ENCODE measurements around the gene LYL1.
A peak's percentile ranks its signal among the peaks of the same experiment; 100 is the strongest.

The LYL1 gene

GRCh38 chr19:13128583-13128982 is 25.9 kb upstream of the LYL1 start:
- DNase-seq: peak; percentile 44

GRCh38 chr19:13127811-13128575 is 25.3 kb upstream of the LYL1 start:
- DNase-seq: no peak

GRCh38 chr19:13127051-13127450 is 24.4 kb upstream of the LYL1 start:
- no peak for DNase-seq

- DNase-seq: no peak
Measured at GRCh38 chr19:13122980-13123957, 20.6 kb upstream of the LYL1 start.

DNA sequence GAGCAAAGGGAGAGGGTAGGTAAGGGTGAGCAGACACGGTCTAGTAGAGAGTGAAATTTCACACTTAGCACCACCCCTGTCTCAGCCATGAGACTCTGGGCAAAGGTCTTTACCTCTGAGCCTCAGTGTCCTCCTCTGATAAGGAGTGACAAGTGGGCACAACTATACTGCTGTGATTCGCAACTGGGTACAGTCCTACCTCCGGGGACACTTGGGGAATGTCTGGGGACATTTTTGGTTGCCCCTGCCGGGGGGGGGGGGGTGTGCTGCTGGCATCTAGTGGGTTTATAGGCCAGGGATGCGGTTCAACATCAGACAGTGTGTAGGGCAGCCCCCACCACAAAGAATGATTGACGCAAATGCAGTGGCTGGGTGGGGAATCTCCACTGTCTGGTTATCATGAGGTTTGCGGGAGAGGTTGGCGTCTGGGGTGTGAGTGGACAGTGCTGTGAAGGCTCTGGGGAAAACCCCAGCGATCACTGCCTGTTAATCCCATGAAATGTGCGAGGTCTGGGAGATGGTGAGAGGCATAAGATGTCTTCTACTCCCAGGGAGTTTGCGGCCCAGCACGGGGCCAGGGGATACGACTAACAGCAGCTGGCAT is 19.7 kb upstream of the LYL1 start:
- no peak for DNase-seq

DNA sequence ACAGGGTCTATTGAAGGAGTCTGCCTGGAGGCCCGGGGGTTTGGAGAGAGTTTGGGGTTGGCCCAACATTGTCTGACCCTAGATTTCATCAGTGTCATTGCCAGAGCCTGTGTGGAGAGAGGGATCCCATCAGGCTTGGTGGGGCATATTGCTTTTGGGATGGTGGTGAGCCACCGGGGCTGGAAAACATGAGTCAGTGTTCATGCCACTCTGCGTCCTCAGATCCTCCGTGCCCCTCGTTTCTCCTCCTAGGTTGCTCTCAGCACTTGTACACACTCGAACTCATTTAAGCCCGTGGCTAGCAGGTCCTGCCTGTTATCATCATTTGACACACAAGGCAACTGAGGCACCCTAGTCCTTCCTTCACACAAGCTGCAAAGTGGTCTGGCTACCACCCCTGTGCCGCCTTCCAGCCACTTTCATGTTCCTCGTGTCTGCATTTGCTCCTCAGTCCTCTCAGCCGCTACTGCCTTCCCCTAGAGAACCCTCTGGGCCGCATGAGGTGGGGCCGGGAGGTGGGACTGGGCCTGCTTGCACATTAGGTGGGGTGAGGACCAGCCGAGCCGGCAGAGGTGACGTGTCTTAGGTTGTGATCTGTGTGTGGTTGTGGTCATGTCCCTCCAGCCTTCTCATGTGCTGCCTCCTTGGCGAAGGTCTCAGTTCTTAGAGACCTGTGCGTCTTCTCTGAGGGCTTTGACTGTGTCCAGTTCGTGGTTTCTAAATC is 19.1 kb upstream of the LYL1 start:
- no peak for DNase-seq

DNA sequence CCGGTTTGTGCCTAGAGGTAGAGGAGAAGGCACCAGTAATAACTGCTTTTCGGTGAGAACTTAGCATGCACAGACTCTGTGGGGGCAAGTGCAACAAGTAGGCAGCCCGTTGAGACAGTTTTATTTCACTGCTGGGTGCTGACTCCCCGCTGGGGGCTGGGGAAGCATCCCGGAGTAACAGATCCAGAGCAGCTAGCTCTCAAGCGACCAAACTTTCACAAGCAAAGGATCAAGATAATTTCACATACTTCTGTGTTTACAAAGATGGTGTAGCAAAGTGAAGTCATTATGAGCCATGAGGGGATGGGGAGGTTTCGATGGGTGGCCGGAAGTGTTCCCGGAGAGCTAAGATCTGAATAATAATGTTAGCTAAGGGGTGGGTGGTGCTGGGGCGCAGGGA is 18.2 kb upstream of the LYL1 start:
- no peak for DNase-seq

- no peak for DNase-seq
Measured at GRCh38 chr19:13120031-13120430, 17.4 kb upstream of the LYL1 start.

DNA sequence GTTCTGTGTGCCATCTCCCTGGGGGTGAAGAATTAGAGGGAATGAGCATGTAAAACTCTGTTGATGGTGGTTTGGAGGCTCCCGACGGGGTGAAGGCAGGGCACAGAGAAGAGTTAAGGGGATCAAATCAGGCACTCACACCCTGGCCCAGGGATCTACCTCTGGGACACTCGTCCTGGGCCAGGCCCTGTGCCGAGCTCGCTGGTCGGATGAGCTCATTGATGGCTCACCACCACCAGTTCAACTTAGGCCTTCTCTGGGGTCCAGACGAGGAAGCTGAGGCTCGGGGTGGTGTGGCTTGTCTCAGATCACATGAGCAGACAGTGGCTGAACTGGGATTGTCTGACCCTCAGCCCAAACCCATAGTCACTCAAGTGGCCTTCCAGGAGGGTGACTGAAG is 17.0 kb upstream of the LYL1 start:
- no peak for DNase-seq

DNA sequence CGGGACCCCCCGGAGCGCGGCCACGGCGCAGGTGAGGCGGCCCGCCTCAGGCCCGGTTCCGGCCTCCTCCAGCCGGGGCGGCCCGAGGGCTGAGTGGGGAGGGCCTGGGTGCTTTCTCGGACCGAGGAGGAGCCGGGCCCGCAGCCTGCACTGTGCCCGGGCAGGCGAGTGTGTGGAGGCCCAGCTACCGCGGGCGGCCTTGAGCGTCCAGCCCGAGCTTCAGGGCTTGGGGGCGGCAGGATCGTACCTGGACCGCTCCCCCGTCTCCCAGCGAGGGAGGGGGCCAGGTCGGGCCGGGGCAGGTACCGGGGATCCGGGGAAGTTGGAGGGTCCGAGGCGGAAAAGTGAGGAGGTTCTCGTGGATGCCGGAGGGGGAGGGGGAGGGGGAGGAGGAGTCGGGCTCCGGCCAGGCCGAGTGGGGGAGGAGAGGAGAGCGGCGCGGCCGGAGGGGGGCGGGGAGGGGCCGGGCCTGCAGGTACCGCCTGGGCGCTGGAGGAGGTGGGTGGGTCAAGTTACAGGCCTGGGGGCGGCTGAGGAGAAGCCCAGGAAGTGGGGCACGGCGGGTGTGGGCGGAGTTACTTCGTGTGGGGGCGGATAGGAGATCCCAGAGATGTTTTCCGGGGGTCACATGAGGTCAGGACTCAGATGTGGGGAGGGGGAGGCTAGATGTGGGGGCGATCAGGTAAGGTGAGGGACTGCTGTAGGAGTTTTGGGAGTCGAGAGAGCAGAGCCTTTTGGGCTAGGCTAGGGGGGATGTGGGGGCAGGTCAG is 16.0 kb upstream of the LYL1 start:
- peak; percentile 95 for DNase-seq

DNA sequence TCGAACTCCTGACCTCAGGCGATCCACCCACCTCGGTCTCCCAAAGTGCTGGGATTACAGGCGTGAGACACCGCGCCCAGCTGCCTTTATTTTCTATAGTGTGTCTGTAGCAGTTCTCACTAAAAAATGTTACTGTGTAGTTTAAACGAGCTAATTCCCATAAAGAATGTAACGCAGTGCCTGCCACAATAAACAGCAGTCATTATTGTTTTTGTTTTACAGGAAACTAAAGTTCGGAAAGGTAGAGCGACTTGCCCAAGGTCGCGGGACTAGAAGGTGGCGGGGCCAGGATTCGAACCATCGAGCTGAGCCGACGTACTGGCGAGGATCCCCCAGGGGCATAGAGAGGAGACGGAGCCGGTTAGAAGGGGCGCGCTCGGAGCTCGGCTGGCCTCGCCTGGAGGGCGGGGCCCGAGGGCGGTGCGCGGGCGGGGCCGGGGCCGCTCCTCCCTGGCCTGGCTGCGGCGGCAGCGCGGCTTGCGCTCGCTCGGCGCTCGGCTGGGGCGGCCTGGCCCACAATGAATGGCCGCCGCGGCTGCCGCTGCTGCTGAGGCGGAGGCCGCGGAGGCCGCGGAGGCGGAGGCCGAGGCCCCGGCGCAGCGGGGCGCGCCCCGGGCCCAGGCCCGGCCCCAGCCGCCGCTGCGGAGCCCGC is 15.2 kb upstream of the LYL1 start, which contains the start of gene NACC1:
Gene NACC1, plus strand, starts transcription at position 493 of the 652 bp plus-strand sequence. CDS start 16,944 bp downstream, outside the sequence.
- DNase-seq: peak; percentile 94

DNA sequence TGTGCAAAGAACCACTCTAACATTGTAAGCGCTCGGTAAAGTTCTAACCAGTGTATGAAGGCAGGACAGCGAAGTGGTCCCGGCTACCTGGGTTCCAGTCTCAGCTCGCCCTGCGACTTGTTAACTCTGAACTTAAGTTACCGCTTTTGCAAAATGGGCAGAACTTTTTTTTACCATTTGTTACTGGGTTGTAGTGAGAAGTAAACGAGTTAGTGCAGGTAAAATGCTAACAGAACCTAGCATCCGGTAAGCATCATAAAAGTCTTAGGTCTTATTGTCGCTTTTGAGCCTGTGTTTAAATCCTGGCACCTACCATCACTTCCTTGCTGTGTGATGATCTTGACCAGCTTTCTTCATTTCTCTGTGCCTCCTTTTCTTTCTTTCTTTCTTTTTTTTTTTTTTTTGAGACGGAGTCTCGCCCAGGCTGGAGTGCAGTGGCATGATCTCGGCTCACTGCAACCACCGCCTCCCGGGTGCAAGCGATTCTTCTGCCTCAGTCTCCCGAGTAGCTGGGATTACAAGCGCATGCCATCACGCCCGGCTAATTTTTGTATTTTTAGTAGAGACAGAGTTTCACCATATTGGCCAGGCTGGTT is 14.6 kb upstream of the LYL1 start:
- DNase-seq: no peak

DNA sequence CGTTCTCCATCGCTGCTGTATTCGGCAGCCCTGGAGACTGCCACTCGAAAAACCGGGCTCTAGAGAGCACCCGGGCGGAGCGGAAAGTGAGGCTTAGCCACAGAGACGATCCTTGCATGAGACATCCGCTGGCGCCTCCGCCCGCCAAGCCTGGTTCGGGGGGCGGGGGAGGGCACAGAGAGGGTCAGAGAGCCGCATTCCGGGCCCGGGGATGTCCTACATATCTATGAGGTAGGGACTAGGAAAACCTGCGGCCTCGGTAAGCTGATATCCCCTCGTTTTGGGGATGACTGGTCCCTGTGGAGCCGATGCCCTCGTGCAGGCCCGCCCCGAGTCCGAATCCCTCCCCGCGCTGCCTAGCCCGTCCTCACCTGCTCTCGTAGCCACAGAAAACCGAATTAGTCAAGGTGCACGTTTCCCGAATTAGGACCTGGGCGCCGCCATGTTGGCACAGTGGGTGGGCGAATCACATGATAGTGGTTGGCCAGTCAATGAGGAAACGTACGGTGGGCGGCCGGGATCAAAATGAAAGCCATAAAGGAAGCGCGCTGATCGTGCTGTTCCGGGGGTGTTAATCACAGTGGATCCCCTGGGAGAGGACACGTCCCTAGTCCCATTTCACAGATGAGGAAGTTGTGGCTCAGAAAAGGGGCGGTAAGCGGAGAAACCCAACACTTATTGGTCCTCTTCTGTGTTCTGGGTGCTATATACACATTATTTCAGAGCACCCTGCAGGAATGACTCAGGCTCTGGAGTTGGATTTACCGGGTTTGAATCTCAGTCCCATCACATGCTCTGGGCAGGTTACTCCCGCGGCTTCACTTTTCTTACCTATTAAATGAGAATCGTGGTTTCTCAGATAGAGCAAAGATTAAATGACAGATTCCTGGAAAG is 13.9 kb upstream of the LYL1 start, which contains the start of gene TRMT1:
Gene TRMT1, minus strand, starts transcription at position 459 of the 894 bp plus-strand sequence. Its CDS starts 341 bp downstream, at position 118.
- DNase-seq: peak; percentile 94

DNA sequence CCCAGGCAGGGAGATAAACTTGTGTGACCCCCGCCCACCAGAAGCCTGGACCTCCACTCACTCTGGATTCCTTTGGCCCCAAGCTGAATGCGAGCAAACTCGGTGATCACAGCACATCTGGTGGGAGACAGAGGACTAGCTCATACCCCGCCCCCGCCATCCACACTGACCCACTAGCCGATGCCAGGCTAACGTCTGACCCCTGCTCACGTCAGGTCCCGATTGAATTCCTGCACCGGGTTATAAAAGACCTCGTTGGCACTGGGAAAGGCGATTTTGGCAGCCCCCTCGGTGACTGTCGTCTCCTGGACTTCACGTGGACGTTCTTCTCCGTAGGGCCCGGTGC is 13.3 kb upstream of the LYL1 start:
- no peak for DNase-seq

GRCh38 chr19:13112555-13112954 is 9.9 kb upstream of the LYL1 start:
- DNase-seq: no peak

- DNase-seq: no peak
Measured at GRCh38 chr19:13110099-13110610, 7.5 kb upstream of the LYL1 start.

- no peak for DNase-seq
Measured at GRCh38 chr19:13109361-13110098, 6.9 kb upstream of the LYL1 start.

DNA sequence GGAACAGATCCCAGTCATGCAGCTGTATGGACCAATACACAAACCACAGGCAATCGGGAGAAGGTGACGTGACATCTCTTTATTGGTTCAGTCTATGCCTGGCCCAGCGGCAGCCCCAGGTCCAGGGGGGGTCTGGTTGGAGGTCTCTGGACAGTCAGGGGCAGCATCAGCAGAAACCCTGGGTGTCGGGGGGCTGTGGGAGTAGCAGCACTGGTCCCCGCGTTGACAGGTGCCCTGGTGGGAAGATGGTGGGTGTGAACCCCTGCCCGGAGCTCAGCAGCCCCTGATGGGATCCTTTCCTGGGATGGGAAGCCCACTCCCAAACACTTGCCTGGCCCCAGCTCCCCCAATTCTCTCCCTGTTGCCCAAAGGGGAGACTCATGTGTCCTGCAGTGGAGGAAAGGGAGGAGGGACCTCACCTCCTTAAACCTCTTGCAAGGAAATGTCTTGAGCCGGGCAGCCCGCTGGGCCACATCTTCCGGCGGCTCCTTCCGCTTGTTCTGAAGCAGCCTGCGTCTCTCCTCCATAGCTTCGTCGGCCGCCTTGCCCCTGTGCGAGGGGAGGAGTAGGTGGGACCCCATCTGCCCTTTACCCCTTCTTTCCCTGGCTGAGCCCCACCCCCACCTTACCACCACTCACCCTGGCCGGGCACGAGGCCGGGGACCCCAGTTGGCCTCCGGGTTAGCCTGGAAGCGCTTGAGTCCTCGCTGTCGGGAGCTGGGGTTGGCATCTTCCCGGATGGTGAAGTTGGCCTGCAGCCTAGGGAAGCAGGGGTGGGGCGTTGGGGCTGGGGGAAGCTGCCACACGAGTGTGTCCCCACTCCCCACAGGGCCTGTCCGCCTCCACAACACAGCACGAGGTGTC is 2.4 kb upstream of the LYL1 start:
- no peak for DNase-seq

Data from islet precursor cell (in vitro differentiated cells).